Measurements from ENCODE around the gene CCR3.

CCR3 gene

DNA sequence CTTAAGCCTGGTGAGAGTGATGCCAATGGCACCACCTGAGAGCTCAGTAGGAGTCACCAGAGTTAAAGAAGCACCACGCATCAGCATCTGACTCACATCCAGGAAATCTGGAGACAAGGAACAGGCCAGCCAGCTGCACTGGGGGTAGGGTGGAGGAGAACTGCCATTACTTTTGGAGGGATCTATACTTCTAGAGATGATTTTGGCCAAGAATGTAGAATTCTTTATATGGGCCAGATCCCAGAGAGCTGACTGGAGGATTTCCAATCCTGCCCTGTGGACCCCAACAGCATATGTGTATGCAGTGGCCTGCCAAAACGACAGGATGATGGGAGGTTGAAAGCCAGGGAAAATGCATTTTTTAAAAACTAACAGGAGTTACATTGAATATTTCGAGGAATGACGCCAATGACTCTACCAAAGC lies 29.8 kb downstream of the CCR3 start:
- no peak for DNase-seq (ENCODE audit: low spot score)

DNA sequence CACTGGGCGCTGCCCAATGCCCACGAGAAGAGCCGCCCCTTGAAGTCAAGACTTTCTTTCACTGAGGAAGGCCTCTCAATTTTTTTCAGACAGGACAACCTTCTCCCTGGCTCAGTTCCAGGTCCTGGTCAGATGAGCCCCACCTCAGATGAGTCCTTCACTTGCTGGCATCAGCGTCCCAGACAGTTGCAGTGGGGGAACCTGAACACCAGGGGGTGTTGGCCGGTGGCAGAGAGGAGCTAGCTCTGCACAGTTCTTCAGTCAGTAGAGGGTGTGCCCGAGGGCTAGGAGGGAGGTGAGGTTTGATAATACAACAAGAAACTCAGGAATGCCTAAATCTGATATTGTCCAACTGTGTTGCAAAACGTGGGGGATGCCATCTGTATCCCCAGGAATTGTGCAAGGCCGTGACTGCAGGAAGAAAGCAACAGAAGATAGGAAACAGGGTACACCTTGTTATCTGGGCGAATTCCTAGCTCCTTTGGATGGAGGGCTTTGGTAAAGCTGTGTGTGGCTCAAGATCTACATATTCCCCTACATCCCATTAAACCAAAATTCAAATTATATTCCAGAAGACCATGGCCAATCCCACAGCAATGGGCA lies 34.3 kb downstream of the CCR3 start:
- no peak for DNase-seq (ENCODE audit: low spot score)

- no peak for DNase-seq (ENCODE audit: low spot score)
Measured at GRCh38 chr3:46277476-46277875, 35.2 kb downstream of the CCR3 start.

DNA sequence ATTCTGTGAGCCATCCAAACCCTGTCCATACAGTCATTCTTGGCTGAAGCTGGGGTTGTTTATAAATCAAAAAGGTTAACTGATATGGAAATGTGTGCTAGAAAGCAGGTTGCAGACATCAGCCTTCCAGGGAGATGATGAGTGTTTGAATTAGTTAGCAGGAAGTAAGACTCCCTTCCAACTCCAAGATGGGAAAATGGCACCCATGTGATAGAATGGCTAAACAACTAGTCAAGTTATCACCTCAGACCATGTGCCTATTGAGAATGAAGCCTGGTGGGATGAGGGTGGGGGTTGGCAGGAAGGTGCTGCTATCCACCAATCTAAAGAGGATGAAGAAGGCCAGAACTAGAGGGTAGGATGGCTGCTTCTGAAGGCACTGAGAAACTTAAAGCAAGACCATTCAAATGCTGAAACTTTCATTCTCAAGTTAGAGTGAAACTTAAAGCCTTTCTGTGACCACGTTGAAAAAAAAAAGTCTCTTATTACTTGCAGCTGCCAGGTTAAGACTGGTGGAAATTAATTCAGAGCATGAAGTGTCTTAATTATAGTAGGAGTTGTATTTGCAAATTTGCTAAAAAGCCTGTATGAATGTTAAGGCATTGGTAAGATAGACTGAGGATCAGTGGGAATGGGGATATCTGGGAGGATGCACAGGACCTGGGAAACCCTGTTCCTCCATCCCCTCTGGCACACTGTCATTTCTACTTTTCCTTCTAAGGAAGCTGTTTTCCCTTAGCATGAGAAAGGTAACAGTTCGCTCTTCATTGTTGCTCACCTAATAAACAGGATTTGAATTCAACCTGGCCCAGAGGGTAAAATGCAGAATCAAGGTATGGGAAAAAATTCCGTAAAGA lies 36.8 kb downstream of the CCR3 start:
- no peak for DNase-seq (ENCODE audit: low spot score)

- no peak for DNase-seq (ENCODE audit: low spot score)
Measured at GRCh38 chr3:46280105-46280797, 38.0 kb downstream of the CCR3 start.

DNA sequence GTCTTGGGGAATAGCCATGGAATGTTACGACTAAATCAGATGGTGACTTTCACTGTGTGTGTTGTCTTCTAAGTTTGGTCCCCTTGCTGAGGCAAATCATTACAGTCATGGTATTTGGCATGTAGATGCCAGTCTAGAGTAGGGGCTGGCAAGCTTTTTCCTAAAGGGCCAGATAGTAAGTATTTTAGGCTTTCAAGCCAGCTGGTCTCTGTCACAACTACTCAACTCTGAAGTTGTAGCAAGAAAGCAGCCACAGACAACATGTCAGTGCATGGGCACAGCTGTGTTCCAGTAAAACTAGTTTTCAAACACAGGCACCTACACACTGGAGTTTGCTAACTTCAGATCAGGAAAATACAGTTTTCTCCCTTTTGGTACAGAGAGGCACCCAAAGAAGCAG lies 39.3 kb downstream of the CCR3 start:
- DNase-seq (ENCODE audit: low spot score), result no peak

- no peak for DNase-seq (ENCODE audit: low spot score)
Measured at GRCh38 chr3:46282041-46282440, 39.8 kb downstream of the CCR3 start.

DNA sequence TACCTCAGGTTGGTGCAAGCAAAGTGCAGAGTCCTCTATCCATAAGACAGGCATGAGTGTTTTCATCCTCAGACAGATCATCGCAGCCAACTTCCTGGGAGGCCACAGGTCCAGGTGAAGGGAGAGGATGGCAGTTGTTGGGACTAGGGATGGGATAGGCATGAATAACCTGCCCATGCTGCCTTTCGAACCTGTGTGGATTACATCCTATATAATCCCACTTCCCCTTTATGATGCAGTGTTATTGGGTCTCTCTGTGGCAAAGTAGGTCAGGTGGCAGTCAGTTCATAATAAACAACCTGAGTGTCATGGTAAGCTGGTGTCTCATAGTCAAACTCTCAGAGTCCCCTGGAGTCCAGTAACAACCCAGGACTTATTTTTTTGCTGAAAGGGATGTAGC lies 40.4 kb downstream of the CCR3 start:
- DNase-seq (ENCODE audit: low spot score), result no peak

DNA sequence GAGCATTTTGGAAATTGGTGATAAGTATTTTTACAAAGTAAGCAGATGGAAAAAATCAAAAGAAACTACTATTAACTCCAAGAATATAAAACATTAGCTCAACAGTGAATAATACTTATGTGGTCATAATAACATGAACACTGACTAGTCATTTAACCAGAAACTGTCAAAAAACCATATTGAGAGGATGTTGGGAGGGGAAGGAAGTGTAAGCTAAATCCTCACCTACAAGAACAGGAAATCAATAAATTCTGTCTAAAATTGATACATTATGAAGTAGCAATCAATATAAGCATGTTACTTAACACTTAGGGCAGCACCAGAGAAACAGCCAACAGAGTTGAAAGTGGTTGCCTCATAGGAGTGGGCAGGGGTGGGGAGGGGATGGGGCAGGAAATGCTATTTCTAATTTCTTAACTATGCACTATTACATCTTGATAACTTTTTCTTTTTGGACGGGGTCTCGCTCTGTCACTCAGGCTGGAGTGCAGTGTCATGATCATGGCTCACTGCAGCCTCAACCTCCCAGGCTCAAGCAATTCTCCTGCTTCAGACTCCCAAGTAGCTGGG lies 41.7 kb downstream of the CCR3 start:
- DNase-seq (ENCODE audit: low spot score), result no peak

DNA sequence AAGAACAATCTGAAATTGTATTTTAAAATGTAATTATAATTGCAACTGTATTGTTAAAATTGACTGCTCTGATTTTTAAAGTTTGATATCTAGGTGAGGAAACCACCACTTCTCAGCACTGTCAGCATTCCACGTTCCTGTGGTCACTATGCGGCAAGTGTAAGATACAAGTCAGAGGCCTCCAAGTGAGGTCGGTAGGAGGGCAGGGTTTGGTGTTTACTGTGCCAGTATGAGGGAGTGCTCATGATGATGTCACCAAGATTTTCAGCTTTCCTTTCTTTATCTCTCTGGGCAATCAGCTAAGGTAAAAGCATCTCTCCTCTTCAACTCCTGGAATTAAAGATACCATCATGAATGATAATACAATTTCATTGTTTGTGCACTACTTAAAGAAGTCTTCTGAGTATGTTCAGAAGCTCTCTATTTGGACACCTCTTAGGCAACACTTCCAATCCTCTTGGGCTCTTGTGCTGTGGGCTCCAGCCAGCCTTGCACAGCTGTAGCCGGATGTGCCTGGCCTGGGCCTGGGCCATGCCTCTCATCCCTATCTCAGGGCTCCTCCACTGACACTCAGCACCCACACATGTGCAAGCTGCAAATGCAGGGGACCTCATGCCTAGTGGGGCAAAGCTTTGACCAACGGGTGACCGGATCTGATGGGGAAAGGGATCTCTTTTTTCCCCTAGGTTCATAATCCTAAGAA lies 42.9 kb downstream of the CCR3 start:
- no peak for DNase-seq (ENCODE audit: low spot score)

GRCh38 chr3:46285931-46286619 lies 43.8 kb downstream of the CCR3 start:
- DNase-seq (ENCODE audit: low spot score), result no peak

GRCh38 chr3:46286947-46287565 lies 44.8 kb downstream of the CCR3 start:
- DNase-seq (ENCODE audit: low spot score), result no peak

DNA sequence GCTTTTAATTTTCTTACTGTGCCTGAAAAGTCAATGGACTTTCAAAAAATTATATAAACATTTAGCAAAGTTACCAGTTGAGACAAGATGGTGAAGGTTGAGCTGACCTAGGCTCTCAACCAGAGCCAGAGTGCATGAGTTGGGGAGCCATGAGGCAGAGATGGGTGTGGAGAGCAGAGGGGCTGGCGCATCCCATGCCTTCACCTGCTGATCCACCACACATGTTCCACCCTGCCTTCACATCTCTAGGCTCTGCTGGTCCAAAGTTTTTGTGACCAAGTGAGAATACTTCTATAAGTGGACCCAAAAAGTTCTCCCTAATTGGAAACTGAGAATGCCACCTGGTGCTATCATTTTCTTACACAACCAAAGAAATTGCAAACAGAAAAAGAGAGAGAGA lies 47.3 kb downstream of the CCR3 start:
- no peak for DNase-seq (ENCODE audit: low spot score)

DNA sequence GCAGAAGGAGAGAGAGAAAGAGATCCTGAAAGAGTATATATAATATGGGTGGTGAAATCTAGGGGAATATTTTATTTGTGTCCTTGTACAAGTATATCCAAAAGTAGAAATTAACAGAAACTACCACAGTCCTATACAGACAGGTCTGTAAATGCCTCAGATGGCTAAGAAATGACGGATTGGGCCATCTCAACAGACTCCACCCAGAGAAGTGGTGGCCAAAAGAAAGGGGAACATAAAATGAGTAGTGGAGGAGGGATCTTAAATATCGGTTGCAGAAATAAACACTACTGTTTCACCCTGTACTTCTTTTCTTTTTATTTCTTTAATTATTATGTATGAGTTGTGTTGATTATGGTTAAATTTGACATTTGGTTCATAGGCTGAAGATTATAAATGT lies 47.7 kb downstream of the CCR3 start:
- no peak for DNase-seq (ENCODE audit: low spot score)

GRCh38 chr3:46291046-46291445 lies 48.8 kb downstream of the CCR3 start:
- no peak for DNase-seq (ENCODE audit: low spot score)

DNA sequence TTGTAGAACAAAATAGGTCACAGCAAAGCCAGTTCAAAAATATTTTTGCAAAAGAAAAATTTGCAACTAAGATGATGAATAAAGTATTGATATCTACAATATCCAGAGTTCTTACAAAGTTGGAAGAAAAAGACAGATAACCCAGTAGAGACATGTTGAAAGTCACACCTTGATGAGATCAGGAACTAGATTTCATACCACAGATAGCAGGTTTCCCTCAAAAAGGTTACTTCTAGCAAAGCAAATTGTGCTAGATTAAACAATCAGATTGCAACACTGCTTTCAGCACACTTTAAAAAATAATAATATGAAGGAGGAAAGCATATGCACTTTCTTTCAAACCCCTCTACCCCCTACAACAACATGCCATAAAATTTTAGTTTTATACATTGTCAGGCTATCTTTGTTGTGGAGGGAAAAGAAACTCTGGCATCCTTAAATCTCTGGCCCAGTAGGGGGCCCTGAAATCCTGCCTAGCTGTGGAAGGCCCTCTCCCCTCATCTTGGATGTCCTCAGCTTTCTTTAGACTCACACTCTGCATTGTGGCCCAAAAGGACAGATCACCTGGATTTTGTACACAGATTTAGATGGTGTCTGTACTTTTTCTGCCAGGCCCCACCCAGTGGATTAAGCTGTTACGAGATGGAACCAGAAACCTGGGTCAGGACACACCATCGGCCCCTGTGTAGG lies 50.9 kb downstream of the CCR3 start:
- DNase-seq (ENCODE audit: low spot score), result no peak

- DNase-seq (ENCODE audit: low spot score), result no peak
Measured at GRCh38 chr3:46293991-46294833, 52.0 kb downstream of the CCR3 start.

DNA sequence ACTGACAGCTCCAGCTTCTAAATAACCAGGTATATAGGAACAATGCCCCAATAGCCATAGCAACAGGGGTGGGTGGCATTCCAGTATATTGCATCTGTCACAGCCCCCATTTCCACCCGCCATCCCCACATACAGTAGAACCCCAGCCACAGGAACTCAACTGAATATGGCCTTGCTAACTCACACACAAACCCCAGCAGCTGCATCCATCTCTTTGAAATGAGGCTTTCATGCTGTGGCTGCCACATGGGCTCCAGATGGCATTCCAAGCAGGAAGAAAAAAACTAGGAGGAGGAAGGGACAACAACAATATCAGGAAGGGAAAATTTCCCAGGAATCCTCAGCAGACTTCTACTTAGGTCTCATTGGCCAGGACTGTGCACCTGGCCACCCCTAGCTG lies 54.6 kb downstream of the CCR3 start:
- no peak for DNase-seq (ENCODE audit: low spot score)

GRCh38 chr3:46297658-46298423 lies 55.6 kb downstream of the CCR3 start:
- peak; percentile 9 for DNase-seq (ENCODE audit: low spot score)
